Activated naive CD8-positive, alpha-beta T cell treated with anti-CD3 and anti-CD28 coated beads for 36 hours (primary cell): ENCODE measurements around the gene AGAP9. TPM values are rescaled to one million over a fixed set of nuclear protein-coding genes. Genes with fewer than 3 reads are reported as not detected.
"Not testable (repeated sequence)": the region's sequence is repeated elsewhere in the genome, so short reads cannot be mapped to it uniquely, and the experiment has no call there.

ENCODE experiments used
- DNase-seq: peaks from one replicate; pipeline ENCODE4 v3.0.0; 2021
- H3K27ac Mint-ChIP-seq: one replicate; pipeline ENCODE4 v1.8.0; 2022; ENCODE audit warnings: mild to moderate bottlenecking, moderate library complexity, mixed read lengths
- H3K27me3 Mint-ChIP-seq: one replicate; pipeline ENCODE4 v1.8.0; 2022; ENCODE audit warnings: mild to moderate bottlenecking, mixed read lengths
- H3K36me3 Mint-ChIP-seq: one replicate; pipeline ENCODE4 v1.8.0; 2021; ENCODE audit warnings: mild to moderate bottlenecking, mixed read lengths
- H3K4me1 Mint-ChIP-seq: one replicate; pipeline ENCODE4 v1.8.0; 2021; ENCODE audit warnings: mixed read lengths
- H3K4me3 Mint-ChIP-seq: one replicate; pipeline ENCODE4 v1.8.0; 2022; ENCODE audit warnings: mild to moderate bottlenecking, moderate library complexity, mixed read lengths
- H3K9me3 Mint-ChIP-seq: one replicate; pipeline ENCODE4 v1.8.0; 2022; ENCODE audit warnings: mixed read lengths
- total RNA-seq, 2 experiments: library from RNA; stranded (reverse); gene quantifications; one replicate each; pipeline ENCODE4 v1.2.3, GENCODE V29; 2021

Gene AGAP9
- total RNA-seq, result 1 to 10 TPM; 2.1 to 2.8 TPM

DNA sequence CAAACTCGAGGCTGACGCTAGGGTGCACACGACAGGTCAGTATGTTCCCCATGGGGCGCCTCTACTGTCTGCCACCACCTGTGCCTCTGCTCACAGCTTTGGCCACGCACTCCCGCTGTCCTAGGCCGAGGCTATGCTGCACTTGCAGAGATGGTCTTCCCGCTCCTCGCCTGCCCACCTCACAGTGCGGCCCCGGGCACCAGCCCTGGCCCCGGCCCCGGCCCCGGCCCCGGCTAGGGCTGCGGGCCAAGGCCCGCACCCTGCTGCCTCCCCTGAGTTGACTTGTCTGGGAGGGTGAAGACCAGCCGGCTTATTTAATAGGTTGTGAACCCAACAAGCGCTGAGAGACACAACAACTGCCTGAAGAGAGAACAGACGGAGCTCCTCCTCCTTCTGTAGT lies at the start of gene AGAP9:
Gene AGAP9, minus strand, starts transcription at position 164 of the 400 bp plus-strand sequence. Its CDS starts 112 bp downstream, at position 52.
- H3K27me3 Mint-ChIP-seq, H3K27ac Mint-ChIP-seq, H3K9me3 Mint-ChIP-seq, DNase-seq, H3K36me3 Mint-ChIP-seq, H3K4me3 Mint-ChIP-seq, H3K4me1 Mint-ChIP-seq: not testable (repeated sequence)

DNA sequence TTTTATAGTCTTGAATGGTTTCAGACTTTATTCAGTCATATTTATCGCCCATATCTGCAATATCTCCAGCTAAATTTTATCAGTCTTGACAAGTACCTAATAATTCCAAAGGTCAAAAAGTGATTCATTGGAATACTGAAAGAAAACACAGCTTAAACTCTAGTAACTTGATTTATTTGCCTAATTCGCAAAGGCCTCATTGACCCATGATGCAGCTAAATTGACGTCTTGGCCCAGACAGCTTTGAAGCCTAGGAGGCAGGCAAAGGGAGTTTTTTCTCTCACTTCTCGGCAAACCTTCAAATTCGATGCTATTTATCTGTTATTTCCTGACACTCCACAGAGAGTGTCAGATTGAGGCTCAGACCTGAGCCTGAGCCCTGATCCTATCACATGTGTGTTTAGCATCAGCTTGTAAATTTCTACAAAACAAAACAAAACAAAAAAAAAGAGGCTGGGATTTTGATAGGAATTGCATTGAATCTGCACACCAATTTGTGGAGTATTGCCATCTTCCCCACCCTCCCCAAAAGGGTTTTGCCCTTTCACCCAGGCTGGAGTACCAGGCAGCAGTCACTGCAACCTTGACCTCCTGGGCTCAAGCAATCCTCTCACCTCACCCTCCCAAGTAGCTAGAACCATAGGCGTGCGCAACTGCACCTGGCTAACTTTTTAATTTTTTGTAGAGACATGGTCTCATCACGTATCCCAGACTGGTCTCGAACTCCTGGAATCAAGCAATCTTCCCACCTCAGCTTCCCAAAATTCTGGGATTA lies 47.9 kb upstream of the AGAP9 start:
- not testable (repeated sequence) for H3K4me1 Mint-ChIP-seq, H3K36me3 Mint-ChIP-seq, H3K27me3 Mint-ChIP-seq, H3K9me3 Mint-ChIP-seq, DNase-seq, H3K27ac Mint-ChIP-seq, H3K4me3 Mint-ChIP-seq

DNA sequence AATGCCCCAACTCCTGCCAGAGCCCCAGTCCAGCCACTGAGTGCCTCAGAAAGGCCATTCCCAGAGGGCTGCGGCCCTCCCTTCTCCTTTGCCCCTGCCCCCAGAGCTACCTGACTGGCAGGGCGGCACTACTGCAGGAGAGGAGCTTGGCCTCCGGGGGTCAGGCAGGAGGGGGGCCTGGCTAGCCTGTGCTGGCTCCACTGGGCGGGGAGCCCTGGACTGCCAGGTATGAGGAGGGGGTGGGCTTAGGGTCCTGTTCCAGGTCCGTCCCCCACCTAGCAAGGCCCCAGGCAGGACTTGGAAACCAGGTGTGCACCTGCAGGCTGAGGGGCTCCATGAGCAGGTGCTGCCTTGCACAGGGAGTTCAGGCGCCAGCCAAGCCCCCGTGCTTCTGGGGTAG lies 43.3 kb upstream of the AGAP9 start:
- not testable (repeated sequence) for H3K4me3 Mint-ChIP-seq, H3K27ac Mint-ChIP-seq, H3K36me3 Mint-ChIP-seq, H3K4me1 Mint-ChIP-seq, H3K9me3 Mint-ChIP-seq, DNase-seq, H3K27me3 Mint-ChIP-seq

DNA sequence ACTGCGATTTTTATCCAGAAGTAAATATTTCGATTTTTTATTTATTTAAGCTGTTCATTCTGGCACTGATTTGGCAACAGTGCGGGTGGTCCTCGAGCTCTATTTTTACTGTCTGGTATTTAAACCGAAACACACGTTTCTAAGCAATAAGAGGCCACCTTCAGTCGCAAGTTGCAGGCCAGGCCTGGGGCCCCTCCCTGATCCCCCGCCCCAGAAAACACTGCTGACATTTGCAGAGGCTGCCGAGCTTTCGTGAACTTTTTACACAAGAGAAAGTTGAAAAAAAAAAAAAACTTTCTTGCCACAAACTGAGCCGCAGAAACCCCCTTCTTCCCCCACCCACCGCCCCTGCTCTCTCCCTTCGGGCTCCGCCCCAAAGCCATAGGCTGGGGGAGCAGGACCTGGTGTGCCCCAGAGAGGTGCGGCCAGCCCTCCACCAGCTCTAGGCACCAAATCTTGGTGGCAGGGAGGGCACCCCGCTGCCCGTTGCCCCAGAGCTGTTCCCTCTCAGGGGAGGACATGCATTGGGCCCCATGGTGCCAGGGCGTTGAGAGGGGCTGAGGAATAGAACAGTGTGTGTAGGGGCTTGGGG lies 42.8 kb upstream of the AGAP9 start:
- H3K4me3 Mint-ChIP-seq, H3K36me3 Mint-ChIP-seq, H3K27me3 Mint-ChIP-seq, H3K9me3 Mint-ChIP-seq, H3K27ac Mint-ChIP-seq, DNase-seq, H3K4me1 Mint-ChIP-seq: not testable (repeated sequence)

DNA sequence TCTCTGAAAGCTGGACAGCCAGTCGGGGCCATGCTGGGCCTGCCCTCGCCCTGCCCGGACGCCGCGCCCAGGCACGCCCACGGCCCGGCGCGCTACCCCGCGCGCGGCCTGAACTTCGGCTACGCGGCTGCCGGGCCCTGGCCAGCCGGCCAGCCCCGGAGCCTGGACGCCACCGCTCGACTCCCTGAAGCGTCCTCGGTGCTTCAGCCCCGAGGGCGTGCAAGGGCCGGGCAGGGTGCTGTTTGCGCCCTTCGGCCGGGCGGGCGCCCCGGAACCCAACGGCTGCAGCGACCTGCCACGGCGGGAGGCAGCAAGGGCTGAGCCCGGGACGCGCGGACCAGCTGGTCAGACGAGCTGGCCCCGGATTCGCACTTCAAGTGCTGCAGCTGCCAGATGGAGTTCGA lies 42.1 kb upstream of the AGAP9 start:
- H3K27ac Mint-ChIP-seq, H3K27me3 Mint-ChIP-seq, H3K9me3 Mint-ChIP-seq, H3K4me3 Mint-ChIP-seq, DNase-seq, H3K4me1 Mint-ChIP-seq, H3K36me3 Mint-ChIP-seq: not testable (repeated sequence)

DNA sequence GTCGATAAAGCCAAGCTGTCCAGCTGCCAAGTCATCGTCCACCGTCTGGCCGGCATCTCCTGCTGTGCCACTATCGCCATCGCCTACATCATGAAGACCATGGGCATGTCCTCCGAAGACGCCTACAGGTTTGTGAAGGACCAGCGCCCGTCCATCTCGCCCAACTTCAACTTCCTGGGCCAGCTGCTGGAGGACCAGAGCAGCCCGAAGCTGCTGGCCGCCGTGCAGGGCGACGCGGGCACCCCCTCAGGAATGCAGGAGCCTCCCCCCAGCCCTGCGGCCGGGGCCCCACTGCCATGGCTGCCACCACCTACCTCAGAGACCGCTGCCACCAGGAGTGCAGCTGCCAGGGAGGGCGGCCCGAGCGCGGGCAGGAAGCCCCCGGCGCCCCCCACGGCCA lies 41.5 kb upstream of the AGAP9 start:
- H3K27ac Mint-ChIP-seq, H3K9me3 Mint-ChIP-seq, H3K4me1 Mint-ChIP-seq, DNase-seq, H3K4me3 Mint-ChIP-seq, H3K36me3 Mint-ChIP-seq, H3K27me3 Mint-ChIP-seq: not testable (repeated sequence)

- not testable (repeated sequence) for H3K9me3 Mint-ChIP-seq, H3K27ac Mint-ChIP-seq, DNase-seq, H3K4me1 Mint-ChIP-seq, H3K36me3 Mint-ChIP-seq, H3K4me3 Mint-ChIP-seq, H3K27me3 Mint-ChIP-seq
Observed at GRCh38 chr10:47564318-47564717, 40.9 kb upstream of the AGAP9 start.

DNA sequence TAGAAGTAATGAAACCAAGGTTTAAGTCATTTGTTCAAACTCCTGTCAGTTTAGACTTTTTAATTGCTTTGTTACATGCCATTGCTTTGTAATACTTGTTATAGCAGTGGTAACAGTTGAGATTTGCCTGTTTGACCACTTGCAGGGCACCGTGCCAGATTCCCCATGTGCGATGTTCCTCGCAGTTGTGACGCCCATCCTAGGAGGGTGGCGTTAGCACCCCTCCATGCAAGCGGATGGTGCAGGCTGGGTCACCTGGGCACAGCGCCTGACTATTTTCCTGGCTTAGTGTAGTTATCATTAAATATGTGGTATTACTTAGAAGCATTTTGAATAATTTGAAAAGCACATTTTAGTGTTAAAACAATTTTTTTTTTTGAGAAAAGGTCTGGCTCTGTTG lies 37.0 kb upstream of the AGAP9 start:
- H3K36me3 Mint-ChIP-seq, H3K4me3 Mint-ChIP-seq, H3K9me3 Mint-ChIP-seq, H3K4me1 Mint-ChIP-seq, DNase-seq, H3K27ac Mint-ChIP-seq, H3K27me3 Mint-ChIP-seq: not testable (repeated sequence)

DNA sequence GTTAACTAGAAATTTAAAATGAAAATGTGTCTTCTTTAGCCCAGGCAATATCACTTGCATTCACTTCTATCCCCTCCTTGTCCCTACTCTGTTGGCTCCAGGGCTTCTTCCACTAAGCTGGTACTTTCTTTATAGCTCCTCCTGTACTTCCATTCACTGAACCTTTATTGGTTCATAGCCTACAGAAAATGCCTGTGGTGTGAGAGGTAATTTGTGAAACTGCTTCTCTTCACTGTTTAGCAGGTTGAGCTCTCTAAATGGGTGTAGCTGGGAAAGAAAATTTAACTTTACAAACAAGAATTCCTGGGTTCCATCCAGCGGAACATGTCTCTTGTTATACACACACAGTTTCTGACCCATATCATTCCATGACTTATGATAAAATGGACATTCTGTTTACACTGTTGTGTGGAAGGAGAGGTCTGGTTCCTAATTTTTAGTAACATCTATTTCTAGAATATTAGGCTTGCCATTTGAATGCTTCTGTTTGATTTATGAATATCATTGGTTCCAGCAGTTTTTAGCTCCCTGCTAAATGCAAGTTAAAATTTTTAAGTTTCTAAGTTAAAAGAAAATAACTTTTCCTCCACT lies 36.4 kb upstream of the AGAP9 start:
- DNase-seq, H3K27ac Mint-ChIP-seq, H3K36me3 Mint-ChIP-seq, H3K4me1 Mint-ChIP-seq, H3K4me3 Mint-ChIP-seq, H3K9me3 Mint-ChIP-seq, H3K27me3 Mint-ChIP-seq: not testable (repeated sequence)

- not testable (repeated sequence) for DNase-seq, H3K27ac Mint-ChIP-seq, H3K36me3 Mint-ChIP-seq, H3K4me1 Mint-ChIP-seq, H3K27me3 Mint-ChIP-seq, H3K9me3 Mint-ChIP-seq, H3K4me3 Mint-ChIP-seq
Observed at GRCh38 chr10:47558109-47558508, 34.7 kb upstream of the AGAP9 start.

GRCh38 chr10:47557616-47558015 lies 34.2 kb upstream of the AGAP9 start:
- H3K27me3 Mint-ChIP-seq, H3K36me3 Mint-ChIP-seq, H3K9me3 Mint-ChIP-seq, DNase-seq, H3K4me1 Mint-ChIP-seq, H3K4me3 Mint-ChIP-seq, H3K27ac Mint-ChIP-seq: not testable (repeated sequence)

- H3K4me1 Mint-ChIP-seq, H3K4me3 Mint-ChIP-seq, H3K27me3 Mint-ChIP-seq, H3K27ac Mint-ChIP-seq, DNase-seq, H3K36me3 Mint-ChIP-seq, H3K9me3 Mint-ChIP-seq: not testable (repeated sequence)
Observed at GRCh38 chr10:47555334-47555733, 31.9 kb upstream of the AGAP9 start.

DNA sequence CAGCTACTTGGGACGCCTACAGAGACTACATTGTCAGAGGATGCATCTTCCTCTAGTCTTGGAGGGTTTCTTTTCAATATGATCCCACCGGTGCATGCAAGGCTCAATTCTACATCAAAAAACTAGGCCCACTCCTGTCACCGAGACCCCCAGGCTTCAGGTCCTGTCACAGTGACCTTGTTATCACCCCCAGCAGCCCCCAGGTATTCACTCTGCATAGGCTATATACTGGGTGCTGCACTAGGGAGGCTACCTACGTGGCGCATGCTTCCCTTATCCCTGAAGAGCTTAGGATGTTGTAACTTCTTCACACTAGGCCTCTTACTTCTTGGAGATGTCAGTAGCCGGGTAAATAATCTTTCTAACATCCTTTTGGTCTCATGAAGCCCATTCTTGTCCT lies 31.1 kb upstream of the AGAP9 start:
- not testable (repeated sequence) for H3K4me1 Mint-ChIP-seq, H3K4me3 Mint-ChIP-seq, H3K27ac Mint-ChIP-seq, DNase-seq, H3K36me3 Mint-ChIP-seq, H3K27me3 Mint-ChIP-seq, H3K9me3 Mint-ChIP-seq

DNA sequence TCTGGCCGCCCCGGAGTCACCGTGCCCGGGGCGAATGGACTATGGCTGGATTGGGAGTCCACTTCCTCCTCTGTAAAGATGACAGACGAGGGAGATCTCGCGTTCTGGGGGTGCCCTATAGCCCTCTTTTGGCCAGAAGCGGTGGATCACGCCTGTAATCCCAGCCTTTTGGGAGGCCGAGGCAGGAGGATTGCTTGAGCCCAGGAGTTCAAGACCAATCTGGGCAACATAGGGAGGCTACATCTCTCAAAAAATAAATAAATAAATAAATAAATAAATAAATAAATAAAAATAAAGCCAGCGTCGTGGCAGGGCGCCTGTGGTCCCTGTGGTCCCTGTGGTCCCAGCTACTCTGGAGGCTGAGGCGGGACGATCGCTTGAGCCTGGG lies 30.4 kb upstream of the AGAP9 start:
- H3K27ac Mint-ChIP-seq, H3K27me3 Mint-ChIP-seq: not testable (repeated sequence)

GRCh38 chr10:47553214-47553859 lies 29.9 kb upstream of the AGAP9 start:
- H3K9me3 Mint-ChIP-seq, H3K27me3 Mint-ChIP-seq, H3K4me1 Mint-ChIP-seq, H3K36me3 Mint-ChIP-seq: not testable (repeated sequence)
- H3K4me3 Mint-ChIP-seq, result peak overlapping the region; percentile 92
- peak; percentile 79 for DNase-seq
- H3K27ac Mint-ChIP-seq, result peak overlapping the region; percentile 90

More for the DNA sequence above, 30.4 kb upstream of the AGAP9 start:
- H3K4me3 Mint-ChIP-seq, result peak overlapping the region; percentile 69
- H3K36me3 Mint-ChIP-seq, H3K9me3 Mint-ChIP-seq, H3K4me1 Mint-ChIP-seq, DNase-seq: not testable (repeated sequence)

DNA sequence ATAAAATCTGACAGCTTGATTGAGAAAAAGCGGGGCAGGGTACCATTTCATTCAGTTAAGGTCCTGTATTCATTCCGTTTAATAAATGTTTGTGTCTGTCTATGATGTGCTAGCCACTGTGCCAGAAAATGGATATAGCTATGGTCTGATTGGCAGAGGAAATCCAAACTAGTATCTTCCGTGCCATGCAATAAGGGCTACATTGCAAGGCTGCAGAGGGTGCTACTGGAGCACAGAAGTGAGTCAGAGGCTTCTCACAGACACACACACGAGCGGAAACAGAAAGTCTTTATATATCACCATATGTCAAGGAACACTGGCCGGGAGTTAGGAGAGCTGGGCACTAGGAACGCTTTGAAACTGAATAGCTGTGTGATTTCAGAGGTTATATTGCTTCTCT lies 29.3 kb upstream of the AGAP9 start:
- not testable (repeated sequence) for H3K36me3 Mint-ChIP-seq, H3K4me1 Mint-ChIP-seq, H3K9me3 Mint-ChIP-seq, H3K27me3 Mint-ChIP-seq
- DNase-seq, result peak; percentile 28
- peak overlapping the region; percentile 90 for H3K27ac Mint-ChIP-seq
- H3K4me3 Mint-ChIP-seq, result peak overlapping the region; percentile 92
